Measurements from ENCODE around the gene RAB3A.
A peak's percentile ranks its signal among the peaks of the same experiment; 100 is the strongest.

The RAB3A gene

DNA sequence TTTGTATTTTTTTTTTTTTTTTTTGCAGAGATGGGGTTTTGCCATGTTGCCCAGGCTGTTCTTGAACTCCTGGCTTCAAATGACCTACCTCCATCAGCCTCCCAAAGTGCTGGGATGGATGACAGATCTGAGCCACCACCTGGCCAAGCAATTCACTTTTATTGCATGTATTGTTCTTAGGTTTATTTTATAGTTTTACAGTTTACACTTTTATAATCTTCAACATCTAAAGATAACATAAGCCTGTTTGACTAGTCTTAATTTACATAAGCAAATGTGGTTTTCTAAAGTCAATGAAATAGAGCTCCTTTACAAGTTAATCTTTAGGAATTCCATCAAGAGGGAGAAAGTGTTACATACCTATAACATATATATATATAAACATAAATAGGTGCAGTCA is 20.3 kb downstream of the RAB3A start:
- no peaks in the 10 kb centered on the region for H3K27me3 ChIP-seq (ENCODE audit: insufficient read depth, low read length, poor library complexity)
- no peak overlapping the region for H3K4me3 ChIP-seq (ENCODE audit: low read length)
- H3K23ac ChIP-seq (ENCODE audit: low read length) = no peak overlapping the region
- H3K4me2 ChIP-seq (ENCODE audit: low read length) = no peak overlapping the region
- H3K27ac ChIP-seq (ENCODE audit: low read depth, low read length) = no peak overlapping the region
- DNase-seq = no peak
- no peaks in the 10 kb centered on the region for H3K4me1 ChIP-seq (ENCODE audit: control insufficient read depth, low read depth, low read length)
- H3K79me2 ChIP-seq (ENCODE audit: control insufficient read depth, insufficient read depth, low read length) = no peaks in the 10 kb centered on the region
- H3K18ac ChIP-seq (ENCODE audit: low read length) = no peak overlapping the region
- no peak overlapping the region for H2AK5ac ChIP-seq (ENCODE audit: low read length)
- no peak overlapping the region for H2BK15ac ChIP-seq (replicated peaks; ENCODE audit: low read depth)
- no peak overlapping the region for H4K5ac ChIP-seq (ENCODE audit: low read length)
- no peak overlapping the region for H2BK120ac ChIP-seq (ENCODE audit: low read depth, low read length)
- H3K9ac ChIP-seq (ENCODE audit: low read length) = no peak overlapping the region
- no peak overlapping the region for H3K4ac ChIP-seq (ENCODE audit: low read depth, low read length)
- H3K36me3 ChIP-seq (ENCODE audit: control insufficient read depth, insufficient read depth, low read length) = no peaks in the 10 kb centered on the region
- H3K56ac ChIP-seq (ENCODE audit: low read length) = no peak overlapping the region
- H2BK5ac ChIP-seq (ENCODE audit: low read length) = no peak overlapping the region
- H4K8ac ChIP-seq (ENCODE audit: low read depth, low read length) = no peak overlapping the region
- H3K79me1 ChIP-seq (ENCODE audit: low read length) = no peaks in the 10 kb centered on the region

DNA sequence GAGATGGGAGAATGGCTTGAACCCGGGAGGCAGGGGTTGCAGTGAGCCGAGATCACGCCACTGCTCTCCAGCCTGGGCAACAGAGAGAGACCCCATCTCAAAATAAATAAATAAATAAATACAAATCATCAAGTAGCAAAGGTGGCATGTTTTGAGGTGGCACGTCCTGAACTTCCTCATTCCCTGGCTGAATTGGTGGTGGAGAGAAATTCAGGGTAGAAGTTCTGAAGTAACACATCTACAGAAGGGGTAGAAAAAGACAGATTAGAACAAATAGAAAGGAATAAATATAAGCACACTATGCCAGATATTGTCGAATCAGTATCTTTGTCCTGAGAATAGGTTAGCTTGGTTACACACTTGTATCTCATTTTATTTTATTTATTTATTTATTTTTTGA is 23.9 kb downstream of the RAB3A start:
- no peak overlapping the region for H4K8ac ChIP-seq (ENCODE audit: low read depth, low read length)
- H3K56ac ChIP-seq (ENCODE audit: low read length) = no peak overlapping the region
- no peaks in the 10 kb centered on the region for H3K79me1 ChIP-seq (ENCODE audit: low read length)
- no peak for DNase-seq
- no peaks in the 10 kb centered on the region for H3K4me1 ChIP-seq (ENCODE audit: control insufficient read depth, low read depth, low read length)
- no peaks in the 10 kb centered on the region for H3K36me3 ChIP-seq (ENCODE audit: control insufficient read depth, insufficient read depth, low read length)
- no peak overlapping the region for H2BK5ac ChIP-seq (ENCODE audit: low read length)
- no peak overlapping the region for H3K4ac ChIP-seq (ENCODE audit: low read depth, low read length)
- H4K5ac ChIP-seq (ENCODE audit: low read length) = no peak overlapping the region
- no peak overlapping the region for H2BK15ac ChIP-seq (replicated peaks; ENCODE audit: low read depth)
- no peak overlapping the region for H3K4me2 ChIP-seq (ENCODE audit: low read length)
- no peak overlapping the region for H3K23ac ChIP-seq (ENCODE audit: low read length)
- H2BK120ac ChIP-seq (ENCODE audit: low read depth, low read length) = no peak overlapping the region
- no peak overlapping the region for H3K27ac ChIP-seq (ENCODE audit: low read depth, low read length)
- no peaks in the 10 kb centered on the region for H3K79me2 ChIP-seq (ENCODE audit: control insufficient read depth, insufficient read depth, low read length)
- no peak overlapping the region for H3K9ac ChIP-seq (ENCODE audit: low read length)
- H3K4me3 ChIP-seq (ENCODE audit: low read length) = no peak overlapping the region
- WGBS (ENCODE audit: extremely low coverage, insufficient coverage, low lambda C conversion rate) = no CpG with 5 or more reads among the region's 5 CpGs
- H3K27me3 ChIP-seq (ENCODE audit: insufficient read depth, low read length, poor library complexity) = no peaks in the 10 kb centered on the region
- H2AK5ac ChIP-seq (ENCODE audit: low read length) = no peak overlapping the region
- H3K18ac ChIP-seq (ENCODE audit: low read length) = no peak overlapping the region

- no peak overlapping the region for H3K4me3 ChIP-seq (ENCODE audit: low read length)
- H3K4ac ChIP-seq (ENCODE audit: low read depth, low read length) = no peak overlapping the region
- H3K4me2 ChIP-seq (ENCODE audit: low read length) = no peak overlapping the region
- no peak overlapping the region for H3K27ac ChIP-seq (ENCODE audit: low read depth, low read length)
- H2BK15ac ChIP-seq (replicated peaks; ENCODE audit: low read depth) = no peak overlapping the region
- H3K18ac ChIP-seq (ENCODE audit: low read length) = no peak overlapping the region
- no peaks in the 10 kb centered on the region for H3K79me2 ChIP-seq (ENCODE audit: control insufficient read depth, insufficient read depth, low read length)
- no peak overlapping the region for H3K23ac ChIP-seq (ENCODE audit: low read length)
- no peak overlapping the region for H4K8ac ChIP-seq (ENCODE audit: low read depth, low read length)
- H3K27me3 ChIP-seq (ENCODE audit: insufficient read depth, low read length, poor library complexity) = no peaks in the 10 kb centered on the region
- no peak overlapping the region for H3K56ac ChIP-seq (ENCODE audit: low read length)
- no CpG with 5 or more reads among the region's 19 CpGs for WGBS (ENCODE audit: extremely low coverage, insufficient coverage, low lambda C conversion rate)
- H4K5ac ChIP-seq (ENCODE audit: low read length) = no peak overlapping the region
- H3K9ac ChIP-seq (ENCODE audit: low read length) = no peak overlapping the region
- H2BK5ac ChIP-seq (ENCODE audit: low read length) = no peak overlapping the region
- no peak overlapping the region for H2BK120ac ChIP-seq (ENCODE audit: low read depth, low read length)
- no peak for DNase-seq
- H2AK5ac ChIP-seq (ENCODE audit: low read length) = no peak overlapping the region
- peaks cover 2% of the 10 kb centered on the region for H3K4me1 ChIP-seq (ENCODE audit: control insufficient read depth, low read depth, low read length)
- H3K36me3 ChIP-seq (ENCODE audit: control insufficient read depth, insufficient read depth, low read length) = no peaks in the 10 kb centered on the region
- H3K79me1 ChIP-seq (ENCODE audit: low read length) = no peaks in the 10 kb centered on the region
Measured at GRCh38 chr19:18176367-18177310, 27.2 kb downstream of the RAB3A start.

DNA sequence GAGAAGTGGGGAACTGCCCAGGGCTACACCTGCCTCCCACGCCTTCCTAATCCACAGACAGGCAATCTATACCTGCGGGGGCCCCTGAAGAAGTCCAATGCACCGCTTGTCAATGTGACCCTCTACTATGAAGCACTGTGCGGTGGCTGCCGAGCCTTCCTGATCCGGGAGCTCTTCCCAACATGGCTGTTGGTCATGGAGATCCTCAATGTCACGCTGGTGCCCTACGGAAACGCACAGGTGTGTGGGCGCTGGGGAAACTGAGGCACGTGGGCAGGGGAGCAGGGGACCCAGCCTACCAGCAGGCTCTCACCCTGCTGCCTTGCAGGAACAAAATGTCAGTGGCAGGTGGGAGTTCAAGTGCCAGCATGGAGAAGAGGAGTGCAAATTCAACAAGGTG is 28.9 kb downstream of the RAB3A start:
- Histone ChIP-seq H3K56ac (ENCODE audit: low read length) (peak overlapping the region; percentile 25), H3K4me2 (ENCODE audit: low read length) (no peak overlapping the region), H3K4me3 (ENCODE audit: low read length) (no peak overlapping the region), H2BK15ac (replicated peaks; ENCODE audit: low read depth) (no peak overlapping the region), H3K27me3 (ENCODE audit: insufficient read depth, low read length, poor library complexity) (no peaks in the 10 kb centered on the region), H3K79me2 (ENCODE audit: control insufficient read depth, insufficient read depth, low read length) (no peaks in the 10 kb centered on the region), H4K5ac (ENCODE audit: low read length) (no peak overlapping the region), H3K4ac (ENCODE audit: low read depth, low read length) (no peak overlapping the region), H3K36me3 (ENCODE audit: control insufficient read depth, insufficient read depth, low read length) (no peaks in the 10 kb centered on the region), H3K23ac (ENCODE audit: low read length) (no peak overlapping the region), H3K27ac (ENCODE audit: low read depth, low read length) (no peak overlapping the region), H2BK5ac (ENCODE audit: low read length) (no peak overlapping the region), H4K8ac (ENCODE audit: low read depth, low read length) (no peak overlapping the region), H3K18ac (ENCODE audit: low read length) (no peak overlapping the region), H3K9ac (ENCODE audit: low read length) (no peak overlapping the region), H2BK120ac (ENCODE audit: low read depth, low read length) (no peak overlapping the region), H2AK5ac (ENCODE audit: low read length) (no peak overlapping the region), H3K79me1 (ENCODE audit: low read length) (no peaks in the 10 kb centered on the region), H3K4me1 (ENCODE audit: control insufficient read depth, low read depth, low read length) (peaks cover 2% of the 10 kb centered on the region)
- DNase-seq = no peak
- no CpG with 5 or more reads among the region's 11 CpGs for WGBS (ENCODE audit: extremely low coverage, insufficient coverage, low lambda C conversion rate)

- H2BK5ac ChIP-seq (ENCODE audit: low read length) = no peak within 1 kb of the TSS
- H3K9ac ChIP-seq (ENCODE audit: low read length) = peak within 1 kb of the TSS; percentile 58
- H3K4ac ChIP-seq (ENCODE audit: low read depth, low read length) = no peak within 1 kb of the TSS
- DNase-seq = peak; percentile 77
- no peak within 1 kb of the TSS for H4K5ac ChIP-seq (ENCODE audit: low read length)
- H2AK5ac ChIP-seq (ENCODE audit: low read length) = no peak within 1 kb of the TSS
- no CpG with 5 or more reads among the region's 47 CpGs for WGBS (ENCODE audit: extremely low coverage, insufficient coverage, low lambda C conversion rate)
- peak within 1 kb of the TSS; percentile 13 for H3K4me3 ChIP-seq (ENCODE audit: low read length)
- H2BK15ac ChIP-seq (replicated peaks; ENCODE audit: low read depth) = no peak within 1 kb of the TSS
- H3K18ac ChIP-seq (ENCODE audit: low read length) = no peak within 1 kb of the TSS
- H3K4me1 ChIP-seq (ENCODE audit: control insufficient read depth, low read depth, low read length) = peaks cover 2% of the 10 kb centered on the region
- no peak within 1 kb of the TSS for H4K8ac ChIP-seq (ENCODE audit: low read depth, low read length)
- H3K56ac ChIP-seq (ENCODE audit: low read length) = peak within 1 kb of the TSS; percentile 81
- no peak within 1 kb of the TSS for H3K23ac ChIP-seq (ENCODE audit: low read length)
- H3K27ac ChIP-seq (ENCODE audit: low read depth, low read length) = no peak within 1 kb of the TSS
- H3K79me1 ChIP-seq (ENCODE audit: low read length) = no peaks in the 10 kb centered on the region
- H2BK120ac ChIP-seq (ENCODE audit: low read depth, low read length) = no peak within 1 kb of the TSS
- peak within 1 kb of the TSS; percentile 90 for H3K4me2 ChIP-seq (ENCODE audit: low read length)
- no peaks in the 10 kb centered on the region for H3K27me3 ChIP-seq (ENCODE audit: insufficient read depth, low read length, poor library complexity)
- no peaks in the 10 kb centered on the region for H3K36me3 ChIP-seq (ENCODE audit: control insufficient read depth, insufficient read depth, low read length)
- H3K79me2 ChIP-seq (ENCODE audit: control insufficient read depth, insufficient read depth, low read length) = no peaks in the 10 kb centered on the region
Measured at GRCh38 chr19:18173572-18174288, 30.1 kb downstream of the RAB3A start, which contains the start of gene IFI30. TSS of gene IFI30 (plus strand) at chr19:18173813. CDS start at chr19:18173842, 29 bp downstream.
